Activated CD8-positive, alpha-beta memory T cell treated with anti-CD3 and anti-CD28 coated beads, Interleukin-2, amount 10 ng/mL, durations not matched to agents 7 days and 5 days (primary cell): ENCODE results near the gene HSBP1. TPM values are rescaled to one million over a fixed set of nuclear protein-coding genes. Genes with fewer than 3 reads are reported as not detected.
A peak's percentile ranks its signal among the peaks of the same experiment; 100 is the strongest.

Source experiments
- ATAC-seq: fragments of 150-1000 bp; cut with Tn5 transposase; one replicate; pipeline ENCODE4 v1.10.0; 2021; ENCODE audit warnings: moderate library complexity
- CTCF ChIA-PET: fragments of 350-600 bp; sonication (Branson Sonifier 250); formaldehyde crosslinking; loops from one replicate; lab custom pipeline; 2021; ENCODE audit warnings: antibody characterized with exemption; lab: Charles Lee
- DNase-seq: peaks from one replicate; pipeline ENCODE4 v3.0.0-alpha.2; 2020
- H3K27ac Mint-ChIP-seq: one replicate; pipeline ENCODE4 v1.8.0; 2021; ENCODE audit warnings: mild to moderate bottlenecking, mixed read lengths
- H3K27me3 Mint-ChIP-seq: one replicate; pipeline ENCODE4 v1.8.0; 2021; ENCODE audit warnings: mixed read lengths
- H3K36me3 Mint-ChIP-seq: one replicate; pipeline ENCODE4 v1.8.0; 2021; ENCODE audit warnings: mild to moderate bottlenecking, mixed read lengths
- H3K4me1 Mint-ChIP-seq: one replicate; pipeline ENCODE4 v1.8.0; 2021; ENCODE audit warnings: mixed read lengths
- H3K4me3 Mint-ChIP-seq: one replicate; pipeline ENCODE4 v1.8.0; 2021; ENCODE audit warnings: mild to moderate bottlenecking, moderate library complexity, mixed read lengths
- H3K9me3 Mint-ChIP-seq: one replicate; pipeline ENCODE4 v1.8.0; 2022; ENCODE audit warnings: low read depth, mixed read lengths
- total RNA-seq, 2 experiments: library from RNA; stranded (reverse); gene quantifications; one replicate each; pipeline ENCODE4 v1.2.3, GENCODE V29; 2021

Gene HSBP1
- total RNA-seq, 2 experiments from 2014 or later = 56.5 to 72.8 TPM

GRCh38 chr16:83809092-83809491 lies 1.3 kb downstream of the HSBP1 start:
- Mint-ChIP-seq H3K4me3 (peak overlapping the region; percentile 92), H3K27ac (peak overlapping the region; percentile 89), H3K27me3 (no peaks in the 10 kb centered on the region), H3K36me3 (peaks cover 28% of the 10 kb centered on the region), H3K9me3 (no peaks in the 10 kb centered on the region), H3K4me1 (peaks cover 37% of the 10 kb centered on the region)
- CTCF ChIA-PET = interaction anchor here (0.7 kb wide), 1 partner anchor 1513 kb away, joined by 3 read pairs; no protein-coding TSS in a partner anchor
- DNase-seq = no peak
- no peak for ATAC-seq

DNA sequence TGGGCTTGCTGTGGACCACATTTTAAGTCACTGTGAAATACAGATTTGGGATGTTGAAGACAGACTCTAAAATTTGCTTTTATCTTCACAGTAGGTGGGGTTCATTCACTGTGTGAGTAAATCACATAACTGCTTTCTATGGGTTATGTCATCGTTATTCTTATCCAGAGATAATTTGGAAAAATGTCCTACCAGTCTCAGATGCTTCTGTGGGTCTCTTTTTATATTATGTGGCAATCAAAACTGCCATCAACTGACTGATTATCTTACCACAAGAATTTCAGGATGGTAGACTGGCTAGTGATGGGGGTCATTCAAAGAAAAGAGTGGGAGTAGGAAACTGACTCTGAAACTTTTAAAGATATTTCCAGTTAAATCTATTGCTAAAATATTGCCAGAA lies 3.1 kb downstream of the HSBP1 start:
- Mint-ChIP-seq H3K27me3 (no peaks in the 10 kb centered on the region), H3K27ac (no peak overlapping the region), H3K36me3 (peaks cover 28% of the 10 kb centered on the region), H3K9me3 (no peaks in the 10 kb centered on the region), H3K4me3 (no peak overlapping the region), H3K4me1 (peaks cover 37% of the 10 kb centered on the region)
- CTCF ChIA-PET = interaction anchor here (1.1 kb wide), 1 partner anchor 14 kb away, joined by 3 read pairs; no protein-coding TSS in a partner anchor
- ATAC-seq = no peak
- no peak for DNase-seq

DNA sequence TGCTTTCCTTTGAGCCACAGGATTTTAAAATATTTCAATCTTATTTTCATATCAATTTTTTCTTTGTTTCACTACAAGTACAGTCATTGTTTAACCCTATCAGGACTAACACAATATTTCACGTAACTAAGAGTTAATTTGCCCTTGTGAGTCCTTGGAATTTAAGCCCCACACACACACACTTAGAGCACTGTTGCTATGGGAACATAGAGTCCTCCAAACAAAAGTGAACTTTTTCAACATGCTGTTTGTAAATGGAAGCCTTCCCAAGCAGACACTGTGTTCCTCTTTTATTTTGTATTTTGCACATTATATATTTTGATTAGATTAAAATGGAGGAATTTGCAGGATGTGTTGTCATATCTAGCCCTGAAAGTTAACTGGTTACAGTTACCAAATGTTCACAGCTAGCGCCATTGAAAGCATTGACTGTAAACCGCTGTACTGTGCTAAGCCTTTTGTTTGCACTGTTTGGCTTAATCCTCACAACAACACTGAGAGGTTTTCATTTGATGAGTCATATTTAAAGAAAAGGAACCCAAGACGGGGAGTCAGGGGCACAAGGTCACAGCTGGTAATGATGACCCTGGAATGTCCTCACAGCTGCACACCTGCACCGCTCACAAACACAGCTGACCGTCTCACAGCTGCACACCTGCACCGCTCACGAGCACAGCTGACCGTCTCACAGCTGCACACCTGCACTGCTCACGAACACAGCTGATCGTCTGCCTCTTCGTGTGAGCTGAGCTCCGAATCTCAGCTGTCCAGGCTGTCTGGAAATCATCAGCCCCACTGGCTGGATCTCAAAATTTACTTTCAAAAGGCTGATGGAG lies 6.3 kb downstream of the HSBP1 start:
- Mint-ChIP-seq H3K36me3 (peaks cover 23% of the 10 kb centered on the region), H3K27me3 (no peaks in the 10 kb centered on the region), H3K4me1 (peaks cover 24% of the 10 kb centered on the region), H3K9me3 (no peaks in the 10 kb centered on the region), H3K4me3 (no peak overlapping the region), H3K27ac (no peak overlapping the region)
- ATAC-seq = no peak
- no peak for DNase-seq
- CTCF ChIA-PET = interaction anchor here (2.0 kb wide), 1 partner anchor 11 kb away, joined by 7 read pairs; no protein-coding TSS in a partner anchor

- DNase-seq = no peak
- H3K36me3 Mint-ChIP-seq = peaks cover 21% of the 10 kb centered on the region
- CTCF ChIA-PET = interaction anchor here (1.3 to 2.0 kb wide), 2 partner anchors 10 to 12 kb away, joined by 4 to 7 read pairs; no protein-coding TSS in a partner anchor
- ATAC-seq = no peak
- no peak overlapping the region for H3K4me3 Mint-ChIP-seq
- peaks cover 21% of the 10 kb centered on the region for H3K4me1 Mint-ChIP-seq
- no peak overlapping the region for H3K27ac Mint-ChIP-seq
- H3K27me3 Mint-ChIP-seq = no peaks in the 10 kb centered on the region
- no peaks in the 10 kb centered on the region for H3K9me3 Mint-ChIP-seq
Measured at GRCh38 chr16:83814659-83814985, 6.8 kb downstream of the HSBP1 start.

GRCh38 chr16:83817022-83817421 lies 9.2 kb downstream of the HSBP1 start:
- no peak overlapping the region for H3K4me3 Mint-ChIP-seq
- H3K36me3 Mint-ChIP-seq = peaks cover 8% of the 10 kb centered on the region
- CTCF ChIA-PET = no interaction called here
- no peak overlapping the region for H3K27ac Mint-ChIP-seq
- H3K9me3 Mint-ChIP-seq = no peaks in the 10 kb centered on the region
- peaks cover 8% of the 10 kb centered on the region for H3K4me1 Mint-ChIP-seq
- DNase-seq (no peak), ATAC-seq (no peak)
- H3K27me3 Mint-ChIP-seq = no peaks in the 10 kb centered on the region

DNA sequence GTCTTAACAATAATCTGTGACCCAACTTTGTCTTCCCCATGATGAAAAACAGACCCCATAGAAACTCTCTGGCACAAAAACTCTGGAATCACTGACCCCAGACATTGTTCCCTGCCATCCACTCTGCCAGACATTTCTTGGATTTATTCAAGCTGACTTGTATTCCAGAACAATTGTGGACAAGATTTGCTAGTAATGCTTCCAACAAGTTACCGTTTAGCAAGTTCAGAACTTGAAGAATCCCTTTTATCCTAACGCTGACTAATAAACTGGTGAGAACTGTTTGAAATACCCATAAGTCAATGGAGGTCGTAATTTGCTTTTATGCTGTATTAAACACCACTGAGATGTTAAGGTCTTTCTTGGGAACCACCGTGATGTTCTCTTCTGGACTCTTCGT lies 10.5 kb downstream of the HSBP1 start:
- Mint-ChIP-seq H3K9me3 (no peaks in the 10 kb centered on the region), H3K36me3 (no peaks in the 10 kb centered on the region), H3K4me3 (no peak overlapping the region), H3K27me3 (no peaks in the 10 kb centered on the region), H3K27ac (no peak overlapping the region), H3K4me1 (peaks cover 1% of the 10 kb centered on the region)
- no peak for ATAC-seq
- CTCF ChIA-PET = no interaction called here
- no peak for DNase-seq

- DNase-seq (no peak), ATAC-seq (no peak)
- H3K9me3 Mint-ChIP-seq = no peaks in the 10 kb centered on the region
- no peak overlapping the region for H3K4me3 Mint-ChIP-seq
- CTCF ChIA-PET = no interaction called here
- H3K4me1 Mint-ChIP-seq = no peaks in the 10 kb centered on the region
- no peaks in the 10 kb centered on the region for H3K27me3 Mint-ChIP-seq
- no peak overlapping the region for H3K27ac Mint-ChIP-seq
- H3K36me3 Mint-ChIP-seq = no peaks in the 10 kb centered on the region
Measured at GRCh38 chr16:83819361-83819760, 11.6 kb downstream of the HSBP1 start.

GRCh38 chr16:83826146-83826913 lies 18.6 kb downstream of the HSBP1 start:
- Mint-ChIP-seq H3K4me1 (peaks cover 5% of the 10 kb centered on the region), H3K27me3 (no peaks in the 10 kb centered on the region), H3K9me3 (no peaks in the 10 kb centered on the region), H3K36me3 (no peaks in the 10 kb centered on the region), H3K4me3 (no peak overlapping the region), H3K27ac (no peak overlapping the region)
- CTCF ChIA-PET = interaction anchor here (0.9 to 1.4 kb wide), 9 partner anchors 9 to 130 kb away, joined by 3 to 8 read pairs (median 3); no protein-coding TSS in a partner anchor
- ATAC-seq = peak; percentile 95
- peak; percentile 84 for DNase-seq

GRCh38 chr16:83830091-83830768 lies 22.5 kb downstream of the HSBP1 start:
- DNase-seq (no peak), ATAC-seq (no peak)
- H3K9me3 Mint-ChIP-seq = no peaks in the 10 kb centered on the region
- H3K27ac Mint-ChIP-seq = no peak overlapping the region
- H3K4me1 Mint-ChIP-seq = peaks cover 7% of the 10 kb centered on the region
- H3K4me3 Mint-ChIP-seq = no peak overlapping the region
- H3K27me3 Mint-ChIP-seq = peaks cover 6% of the 10 kb centered on the region
- CTCF ChIA-PET = interaction anchor here (0.6 kb wide), 1 partner anchor 80 kb away, joined by 3 read pairs; no protein-coding TSS in a partner anchor
- H3K36me3 Mint-ChIP-seq = no peaks in the 10 kb centered on the region

- DNase-seq (no peak), ATAC-seq (no peak)
- CTCF ChIA-PET = no interaction called here
- Mint-ChIP-seq H3K27me3 (peaks cover 6% of the 10 kb centered on the region), H3K36me3 (no peaks in the 10 kb centered on the region), H3K4me1 (peaks cover 12% of the 10 kb centered on the region), H3K4me3 (no peak overlapping the region), H3K9me3 (no peaks in the 10 kb centered on the region), H3K27ac (no peak overlapping the region)
Measured at GRCh38 chr16:83830769-83831455, 23.1 kb downstream of the HSBP1 start.

DNA sequence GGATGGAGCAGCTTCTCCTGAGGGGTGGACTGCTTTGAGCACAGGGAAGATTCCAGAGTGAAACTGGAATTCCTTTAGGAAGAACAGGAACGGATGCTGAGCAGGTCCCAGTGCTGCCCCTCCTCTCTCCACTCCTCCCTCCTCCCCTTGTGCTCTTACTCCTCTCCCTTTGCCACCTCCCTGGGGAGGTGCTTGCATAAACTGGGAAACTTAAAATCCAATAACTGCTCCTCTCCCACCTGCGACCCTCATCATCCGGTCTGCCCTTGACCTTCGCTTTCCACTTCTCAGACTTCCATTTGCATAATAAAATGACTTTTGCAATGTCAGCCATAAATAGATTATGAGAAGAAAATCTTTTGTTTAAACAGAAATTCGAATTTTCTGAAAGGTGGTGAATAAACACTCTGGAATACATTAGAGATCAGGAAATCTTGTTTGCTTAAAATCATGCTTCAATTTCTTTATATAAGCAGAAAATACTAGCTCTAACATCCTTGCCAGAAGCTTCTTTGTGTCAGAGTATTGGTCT lies 23.7 kb downstream of the HSBP1 start:
- Mint-ChIP-seq H3K36me3 (no peaks in the 10 kb centered on the region), H3K4me3 (no peak overlapping the region), H3K9me3 (no peaks in the 10 kb centered on the region), H3K4me1 (peaks cover 15% of the 10 kb centered on the region), H3K27me3 (peaks cover 11% of the 10 kb centered on the region), H3K27ac (no peak overlapping the region)
- DNase-seq (no peak), ATAC-seq (no peak)
- CTCF ChIA-PET = no interaction called here

DNA sequence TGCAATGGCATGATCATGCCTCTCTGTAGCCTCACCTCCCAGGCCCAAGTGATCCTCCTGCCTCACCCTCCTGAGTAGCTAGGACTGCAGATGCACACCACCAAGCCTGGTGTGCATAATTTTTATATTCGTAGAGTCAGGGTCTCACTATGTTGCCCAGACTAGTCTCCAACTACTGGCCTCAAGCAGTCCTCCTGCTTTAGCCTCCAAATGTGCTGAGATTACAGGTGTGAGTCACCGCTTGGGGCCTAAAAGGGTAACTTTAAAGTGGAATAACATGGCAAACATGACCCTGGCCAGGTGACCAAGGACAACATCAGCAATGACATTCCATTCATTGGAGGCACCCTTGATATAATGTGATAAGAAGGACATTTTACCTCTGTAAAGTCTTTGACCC lies 26.1 kb downstream of the HSBP1 start:
- peaks cover 35% of the 10 kb centered on the region for H3K27me3 Mint-ChIP-seq
- peaks cover 19% of the 10 kb centered on the region for H3K4me1 Mint-ChIP-seq
- H3K36me3 Mint-ChIP-seq = no peaks in the 10 kb centered on the region
- no peaks in the 10 kb centered on the region for H3K9me3 Mint-ChIP-seq
- CTCF ChIA-PET = no interaction called here
- no peak overlapping the region for H3K27ac Mint-ChIP-seq
- H3K4me3 Mint-ChIP-seq = no peak overlapping the region
- DNase-seq = no peak
- no peak for ATAC-seq
